Activated gamma-delta T cell treated with anti-CD3 and anti-CD28 coated beads, Interleukin-2, amount 50 U/mL, for 16 hours (primary cell): ENCODE results near the gene RPTOR.

Experiments
- DNase-seq: peaks from one replicate; pipeline ENCODE4 v3.0.0-alpha.2; 2020; ENCODE audit warnings: low read depth

RPTOR gene

GRCh38 chr17:81000631-81001357 lies 456.2 kb downstream of the RPTOR start:
- DNase-seq, result no peak

GRCh38 chr17:81002013-81002384 lies 457.4 kb downstream of the RPTOR start:
- no peak for DNase-seq

- DNase-seq, result no peak
These were observed 458.0 kb downstream of the RPTOR start for GRCh38 chr17:81002409-81003361.

GRCh38 chr17:81003711-81004475 lies 459.3 kb downstream of the RPTOR start:
- DNase-seq, result no peak

GRCh38 chr17:81006891-81007290 lies 462.3 kb downstream of the RPTOR start:
- no peak for DNase-seq

GRCh38 chr17:81008140-81008539 lies 463.5 kb downstream of the RPTOR start:
- DNase-seq, result no peak

- no peak for DNase-seq
These were observed 464.5 kb downstream of the RPTOR start for GRCh38 chr17:81009136-81009535.

- no peak for DNase-seq
These were observed 466.3 kb downstream of the RPTOR start for GRCh38 chr17:81010935-81011334.

- no peak for DNase-seq
These were observed 467.3 kb downstream of the RPTOR start for GRCh38 chr17:81011951-81012350.

- no peak for DNase-seq
These were observed 468.2 kb downstream of the RPTOR start for GRCh38 chr17:81012574-81013447.

- DNase-seq, result no peak
These were observed 469.0 kb downstream of the RPTOR start for GRCh38 chr17:81013642-81014041.

GRCh38 chr17:81015136-81015535 lies 470.5 kb downstream of the RPTOR start:
- no peak for DNase-seq
